ENCODE data around the gene SNX10.
A peak's percentile ranks its signal among the peaks of the same experiment; 100 is the strongest.

The SNX10 gene

GRCh38 chr7:26267601-26268166 is 24.0 kb upstream of the SNX10 start:
- ChIA-PET CTCF (no interaction called here), POLR2A (no interaction called here)
- DNase-seq (ENCODE audit: extremely low spot score) = no peak
- no peak for TF ChIP-seq CTCF (IDR thresholded peaks at IDR 0.05; ENCODE audit: control extremely low read depth, extremely low read depth, low read depth, missing control alignments)

GRCh38 chr7:26275213-26275612 is 16.4 kb upstream of the SNX10 start:
- ChIA-PET POLR2A (no interaction called here), CTCF (no interaction called here)
- TF ChIP-seq CTCF (IDR thresholded peaks at IDR 0.05; ENCODE audit: control extremely low read depth, extremely low read depth, low read depth, missing control alignments) = no peak

GRCh38 chr7:26278770-26279169 is 12.9 kb upstream of the SNX10 start:
- ChIA-PET CTCF (interaction anchor here (0.8 kb wide), 1 partner anchor 87 kb away, joined by 4 read pairs; no protein-coding TSS in a partner anchor), POLR2A (no interaction called here)
- peak; percentile 28 for TF ChIP-seq CTCF (IDR thresholded peaks at IDR 0.05; ENCODE audit: control extremely low read depth, extremely low read depth, low read depth, missing control alignments)
- DNase-seq (ENCODE audit: extremely low spot score) = no peak

More at GRCh38 chr7:26275213-26275612, 16.4 kb upstream of the SNX10 start:
- no peak for DNase-seq (ENCODE audit: extremely low spot score)

- ChIA-PET POLR2A (no interaction called here), CTCF (interaction anchor here (0.8 kb wide), 1 partner anchor 86 kb away, joined by 4 read pairs; no protein-coding TSS in a partner anchor)
- TF ChIP-seq CTCF (IDR thresholded peaks at IDR 0.05; ENCODE audit: control extremely low read depth, extremely low read depth, low read depth, missing control alignments) = no peak
- DNase-seq (ENCODE audit: extremely low spot score) = no peak
Observed at GRCh38 chr7:26279405-26279804, 12.3 kb upstream of the SNX10 start.

- no peak for DNase-seq (ENCODE audit: extremely low spot score)
- TF ChIP-seq CTCF (IDR thresholded peaks at IDR 0.05; ENCODE audit: control extremely low read depth, extremely low read depth, low read depth, missing control alignments) = no peak
- POLR2A ChIA-PET = no interaction called here
- CTCF ChIA-PET = interaction anchor here (1.0 to 1.6 kb wide), 3 partner anchors 9 to 86 kb away, joined by 4 to 5 read pairs (median 4); no protein-coding TSS in a partner anchor
Observed at GRCh38 chr7:26280097-26280496, 11.6 kb upstream of the SNX10 start.

GRCh38 chr7:26280723-26281122 is 10.9 kb upstream of the SNX10 start:
- TF ChIP-seq CTCF (IDR thresholded peaks at IDR 0.05; ENCODE audit: control extremely low read depth, extremely low read depth, low read depth, missing control alignments) = no peak
- CTCF ChIA-PET = interaction anchor here (0.6 to 1.6 kb wide), 4 partner anchors 9 to 190 kb away, joined by 4 to 5 read pairs (median 4); no protein-coding TSS in a partner anchor
- POLR2A ChIA-PET = no interaction called here

More at GRCh38 chr7:26280723-26281122, 10.9 kb upstream of the SNX10 start:
- no peak for DNase-seq (ENCODE audit: extremely low spot score)
